PC-3 (cell line): ENCODE data around the gene MGMT. TPM values are rescaled to one million over a fixed set of nuclear protein-coding genes. Genes with fewer than 3 reads are reported as not detected.

Experiments used
- ATAC-seq: fragments of 200-7000 bp; cut with Tn5 transposase; 2 replicates; pipeline ENCODE4 v1.9.1; 2020; ENCODE audit warnings: mild to moderate bottlenecking, moderate library complexity
- BruUV-seq: library from RNA; stranded (reverse); fragments of 400-500 nt; replicated peaks from 2 replicates; lab custom pipeline; 2021; lab: Mats Ljungman, UMichigan
- CTCF ChIA-PET: fragments of 300-600 bp; sonication (Branson Sonifier 250); formaldehyde crosslinking; loops from one replicate; lab custom pipeline; 2022; ENCODE audit warnings: antibody characterized with exemption; lab: Charles Lee
- POLR2A ChIA-PET: fragments of 300-600 bp; sonication (Branson Sonifier 250); formaldehyde crosslinking; loops from one replicate; lab custom pipeline; 2022; ENCODE audit warnings: antibody characterized with exemption; ENCODE audit not compliant: unreplicated experiment; lab: Charles Lee
- DNase-seq: peaks from one replicate; pipeline ENCODE4 v3.0.0-alpha.2; 2015
- H2AFZ ChIP-seq: fragments of 300-600 bp; sonication (generic); 2 replicates; pipeline ENCODE4 v1.6.0; 2016; ENCODE audit warnings: antibody characterized with exemption, low read length
- H3F3A ChIP-seq: fragments of 300-600 bp; sonication (generic); one replicate; pipeline ENCODE4 v1.6.0; 2017; ENCODE audit warnings: antibody characterized with exemption, low read length, control low read depth, mild to moderate bottlenecking; ENCODE audit not compliant: unreplicated experiment
- H3K27ac ChIP-seq: fragments of 300-600 bp; sonication (generic); 2 replicates; pipeline ENCODE4 v1.5.1; 2016; ENCODE audit warnings: mild to moderate bottlenecking, low read length
- H3K27me3 ChIP-seq: fragments of 300-600 bp; sonication (generic); 2 replicates; pipeline ENCODE4 v1.6.1; 2016; ENCODE audit warnings: low read length, mixed read lengths
- H3K36me3 ChIP-seq: fragments of 300-600 bp; sonication (generic); 2 replicates; pipeline ENCODE4 v1.6.1; 2016; ENCODE audit warnings: low read depth, mixed run types, low read length, mixed read lengths
- H3K4me1 ChIP-seq: fragments of 300-600 bp; sonication (generic); 2 replicates; pipeline ENCODE4 v1.5.1; 2016; ENCODE audit warnings: low read length; ENCODE audit not compliant: insufficient read depth
- H3K4me2 ChIP-seq: fragments of 300-600 bp; sonication (generic); 2 replicates; pipeline ENCODE4 v1.6.0; 2016; ENCODE audit warnings: low read length
- H3K4me3 ChIP-seq: fragments of 300-600 bp; sonication (generic); 2 replicates; pipeline ENCODE4 v1.5.1; 2016; ENCODE audit warnings: mild to moderate bottlenecking, low read length, mixed read lengths
- H3K79me2 ChIP-seq: fragments of 300-600 bp; sonication (generic); 2 replicates; pipeline ENCODE4 v1.6.1; 2017; ENCODE audit warnings: low read length, mixed read lengths
- H3K9ac ChIP-seq: fragments of 300-600 bp; sonication (generic); 2 replicates; pipeline ENCODE4 v1.6.0; 2016; ENCODE audit warnings: mild to moderate bottlenecking, low read length
- H3K9me2 ChIP-seq: fragments of 300-600 bp; sonication (generic); replicated peaks from 2 replicates; pipeline ENCODE4 v1.6.1; 2016; ENCODE audit warnings: mixed run types, low read length, mixed read lengths
- H3K9me3 ChIP-seq: fragments of 300-600 bp; sonication (generic); 2 replicates; pipeline ENCODE4 v1.6.1; 2016; ENCODE audit warnings: low read length, mixed read lengths
- H4K20me1 ChIP-seq: fragments of 300-600 bp; sonication (generic); 2 replicates; pipeline ENCODE4 v1.6.1; 2016; ENCODE audit warnings: low read length, mixed read lengths
- CTCF ChIP-seq: fragments of 300-600 bp; sonication (generic); conservative IDR thresholded peaks from 2 replicates; pipeline ENCODE4 v1.5.1; 2017; ENCODE audit warnings: antibody characterized with exemption, low read depth, mild to moderate bottlenecking, low read length
- EZH2 ChIP-seq: fragments of 300-600 bp; sonication (generic); IDR thresholded peaks from one replicate; pipeline ENCODE4 v1.6.1; 2017; ENCODE audit warnings: antibody characterized with exemption, mild to moderate bottlenecking, low read length; ENCODE audit not compliant: unreplicated experiment
- EZH2phosphoT487 ChIP-seq: fragments of 300-600 bp; sonication (generic); IDR thresholded peaks from 2 replicates; pipeline ENCODE4 v1.6.1; 2018; ENCODE audit warnings: mild to moderate bottlenecking, antibody characterized with exemption, low read length, borderline replicate concordance
- intact Hi-C: fragments of 100-400 bp; cut with micrococcal nuclease; formaldehyde crosslinking; loops from 2 replicates; pipeline ENCODE4 v1.9.0; 2023
- total RNA-seq: library from RNA; depleted of rRNA; stranded (reverse); fragments of >200 nt; gene quantifications from 2 replicates; pipeline ENCODE4 v1.2.3, GENCODE V29; 2014

MGMT gene
- total RNA-seq, 1 experiment from 2014 or later, result 19.8 TPM

- Histone ChIP-seq H3F3A (no peaks in the 10 kb centered on the region), H3K4me3 (no peak overlapping the region), H2AFZ (no peak overlapping the region), H3K4me2 (peak overlapping the region; percentile 62), H3K27me3 (no peaks in the 10 kb centered on the region), H3K9ac (no peak overlapping the region), H3K9me3 (no peaks in the 10 kb centered on the region), H3K79me2 (no peaks in the 10 kb centered on the region), H4K20me1 (no peaks in the 10 kb centered on the region), H3K36me3 (no peaks in the 10 kb centered on the region), H3K9me2 (no peaks in the 10 kb centered on the region), H3K27ac (no peak overlapping the region), H3K4me1 (peaks cover 12% of the 10 kb centered on the region)
- CTCF ChIA-PET, result no interaction called here
- TF ChIP-seq CTCF (no peak), EZH2 (no peak), EZH2phosphoT487 (no peak)
- intact Hi-C loops, result no loop called here
- ATAC-seq, result no peak
- BruUV-seq, result no TSS peak
- no peak for DNase-seq
- POLR2A ChIA-PET, result no interaction called here
Observed at GRCh38 chr10:129531969-129532660, 65.1 kb downstream of the MGMT start.

GRCh38 chr10:129532838-129533237, 65.8 kb downstream of the MGMT start:
- DNase-seq (no peak), ATAC-seq (no peak)
- CTCF ChIA-PET, result no interaction called here
- H3K79me2 ChIP-seq, result no peaks in the 10 kb centered on the region
- H4K20me1 ChIP-seq, result no peaks in the 10 kb centered on the region
- no peaks in the 10 kb centered on the region for H3K9me2 ChIP-seq
- no peak overlapping the region for H3K27ac ChIP-seq
- no TSS peak for BruUV-seq
- POLR2A ChIA-PET, result no interaction called here
- H3K36me3 ChIP-seq, result no peaks in the 10 kb centered on the region
- peaks cover 12% of the 10 kb centered on the region for H3K4me1 ChIP-seq
- no peaks in the 10 kb centered on the region for H3K9me3 ChIP-seq
- no peaks in the 10 kb centered on the region for H3K27me3 ChIP-seq
- no peak for TF ChIP-seq EZH2phosphoT487
- TF ChIP-seq CTCF, result no peak
- TF ChIP-seq EZH2, result no peak
- no peak overlapping the region for H3K4me2 ChIP-seq
- H2AFZ ChIP-seq, result no peak overlapping the region
- no peaks in the 10 kb centered on the region for H3F3A ChIP-seq
- no peak overlapping the region for H3K4me3 ChIP-seq
- H3K9ac ChIP-seq, result no peak overlapping the region
- intact Hi-C loops, result no loop called here

- intact Hi-C loops, result no loop called here
- Histone ChIP-seq H3K9me3 (no peaks in the 10 kb centered on the region), H3K36me3 (no peaks in the 10 kb centered on the region), H3K9me2 (no peaks in the 10 kb centered on the region), H3K79me2 (no peaks in the 10 kb centered on the region), H4K20me1 (no peaks in the 10 kb centered on the region), H3F3A (no peaks in the 10 kb centered on the region), H3K27me3 (no peaks in the 10 kb centered on the region), H2AFZ (no peak overlapping the region), H3K9ac (no peak overlapping the region), H3K4me2 (no peak overlapping the region), H3K27ac (no peak overlapping the region), H3K4me1 (peaks cover 12% of the 10 kb centered on the region), H3K4me3 (no peak overlapping the region)
- DNase-seq, result no peak
- ATAC-seq, result no peak
- ChIA-PET CTCF (no interaction called here), POLR2A (no interaction called here)
- no peak for TF ChIP-seq EZH2phosphoT487
- BruUV-seq, result no TSS peak
Observed at GRCh38 chr10:129533281-129533680, 66.2 kb downstream of the MGMT start.
